Cardiac fibroblast (primary cell): ENCODE measurements around the gene CLSTN2.

Experiments
- DNase-seq, 2 donors: peaks; one replicate each; pipeline versions ENCODE4 v3.0.0 to v3.0.0-alpha.2; 2010; ENCODE audit warnings: low read depth in 2 of 2
- H3K4me3 ChIP-seq, 2 donors: replicated peaks in 1 of 2; 1 replicate in 1 of 2; 2 replicates in 1 of 2; pipeline ENCODE4 v1.5.1; 2011; ENCODE audit warnings: low read depth in 2 of 2, low read length in 2 of 2, mild to moderate bottlenecking in 2 of 2, moderate library complexity in 1 of 2
- CTCF ChIP-seq: IDR thresholded peaks from one replicate; pipeline ENCODE4 v1.5.1; 2011; ENCODE audit warnings: low read depth, mild to moderate bottlenecking, low read length, inconsistent platforms

The CLSTN2 gene

GRCh38 chr3:140467796-140468315, 532.9 kb downstream of the CLSTN2 start:
- no peak for TF ChIP-seq CTCF
- peak in 1 of 2 donors; percentile 37 for DNase-seq
- no peak overlapping the region for H3K4me3 ChIP-seq

GRCh38 chr3:140468407-140468806, 533.4 kb downstream of the CLSTN2 start:
- TF ChIP-seq CTCF: no peak
- DNase-seq: no peak

GRCh38 chr3:140469491-140469890, 534.5 kb downstream of the CLSTN2 start:
- TF ChIP-seq CTCF: no peak
- peak in 1 of 2 donors; percentile 46 for DNase-seq
- H3K4me3 ChIP-seq: no peak overlapping the region

More at GRCh38 chr3:140468407-140468806, 533.4 kb downstream of the CLSTN2 start:
- H3K4me3 ChIP-seq: no peak overlapping the region

- H3K4me3 ChIP-seq: no peak overlapping the region
- TF ChIP-seq CTCF: no peak
- DNase-seq: no peak
Measured at GRCh38 chr3:140470211-140470610, 535.2 kb downstream of the CLSTN2 start.

- no peak for TF ChIP-seq CTCF
Measured at GRCh38 chr3:140470962-140471361, 536.0 kb downstream of the CLSTN2 start.

GRCh38 chr3:140472306-140473020, 537.5 kb downstream of the CLSTN2 start:
- no peak overlapping the region for H3K4me3 ChIP-seq
- TF ChIP-seq CTCF: no peak
- DNase-seq: peak in 1 of 2 donors; percentile 63

More at GRCh38 chr3:140470962-140471361, 536.0 kb downstream of the CLSTN2 start:
- no peak overlapping the region for H3K4me3 ChIP-seq
- DNase-seq: peak in 1 of 2 donors; percentile 58
